NB4 (cell line): ENCODE data around the gene SGSM2.

Experiments
- DNase-seq: peaks from one replicate; pipeline ENCODE4 v3.0.0; 2010; ENCODE audit warnings: low read depth
- H3K4me3 ChIP-seq: one replicate; pipeline ENCODE4 v1.5.1; 2011; ENCODE audit warnings: mild to moderate bottlenecking, low read depth, low read length, moderate library complexity
- CTCF ChIP-seq: IDR thresholded peaks from one replicate; pipeline ENCODE4 v1.5.1; 2012; ENCODE audit warnings: low read depth, low read length
- MAX ChIP-seq: IDR thresholded peaks from 2 replicates; pipeline ENCODE4 v1.6.1; 2011; ENCODE audit warnings: low read depth, low read length
- MYC ChIP-seq: IDR thresholded peaks from 2 replicates; pipeline ENCODE4 v1.6.1; 2011; ENCODE audit warnings: low read depth, low read length
- POLR2A ChIP-seq: IDR thresholded peaks from 2 replicates; pipeline ENCODE4 v1.6.1; 2011; ENCODE audit warnings: mild to moderate bottlenecking; ENCODE audit not compliant: insufficient read length; ENCODE audit errors: extremely low read depth

Gene SGSM2

GRCh38 chr17:2377659-2378058, 40.4 kb downstream of the SGSM2 start:
- no peak for DNase-seq
- no peak overlapping the region for H3K4me3 ChIP-seq
- TF ChIP-seq MYC (no peak), POLR2A (no peak), MAX (no peak), CTCF (no peak)

GRCh38 chr17:2378905-2379304, 41.6 kb downstream of the SGSM2 start:
- no peak overlapping the region for H3K4me3 ChIP-seq
- TF ChIP-seq CTCF: no peak
- TF ChIP-seq MAX: no peak
- TF ChIP-seq MYC: no peak
- TF ChIP-seq POLR2A: no peak
- DNase-seq: no peak

GRCh38 chr17:2379489-2380225, 42.4 kb downstream of the SGSM2 start:
- TF ChIP-seq MAX: no peak
- no peak for TF ChIP-seq POLR2A
- no peak for TF ChIP-seq MYC
- no peak for TF ChIP-seq CTCF
- no peak for DNase-seq
- H3K4me3 ChIP-seq: no peak overlapping the region

GRCh38 chr17:2380226-2380922, 43.1 kb downstream of the SGSM2 start:
- no peak for TF ChIP-seq CTCF
- TF ChIP-seq MYC: no peak
- TF ChIP-seq POLR2A: no peak
- no peak for TF ChIP-seq MAX
- DNase-seq: no peak
- no peak overlapping the region for H3K4me3 ChIP-seq

GRCh38 chr17:2380950-2381649, 43.8 kb downstream of the SGSM2 start:
- no peak overlapping the region for H3K4me3 ChIP-seq
- TF ChIP-seq CTCF: no peak
- TF ChIP-seq MAX: no peak
- DNase-seq: no peak
